GM12878 (cell line): Measurements from ENCODE around the gene UNK. TPM values are rescaled to one million over a fixed set of nuclear protein-coding genes. Genes with fewer than 3 reads are reported as not detected.
A peak's percentile ranks its signal among the peaks of the same experiment; 100 is the strongest.

ENCODE experiments used
- ASH2L ChIP-seq: fragments of 300-600, 200-600 bp; sonication (generic); IDR thresholded peaks from 2 replicates; pipeline ENCODE4 v1.6.1; 2017; ENCODE audit warnings: low read depth, mild to moderate bottlenecking, borderline replicate concordance
- ATF7 ChIP-seq: fragments of 450-650 bp; IDR thresholded peaks from 2 replicates; pipeline ENCODE4 v1.6.1; 2016; ENCODE audit warnings: low read depth, mild to moderate bottlenecking
- EP300 ChIP-seq, 2 experiments: fragments of 150-350 bp in 1 of 2; IDR thresholded peaks; 2 replicates each; pipeline ENCODE4 v1.6.1; 2011 to 2012; ENCODE audit warnings: low read depth in 2 of 2, low read length in 2 of 2, borderline replicate concordance in 1 of 2, improper control_type of control experiment in 1 of 2, inconsistent platforms in 1 of 2; ENCODE audit not compliant: control insufficient read depth in 1 of 2
- ESRRA ChIP-seq: IDR thresholded peaks from 2 replicates; pipeline ENCODE4 v1.6.1; 2012; ENCODE audit warnings: mild to moderate bottlenecking, low read length, improper control_type of control experiment
- ETV6 ChIP-seq, 2 experiments: fragments of 450-650 bp in 1 of 2; IDR thresholded peaks in 1 of 2; conservative IDR thresholded peaks in 1 of 2; 2 replicates each; pipeline ENCODE4 v1.6.1; 2014; ENCODE audit warnings: antibody characterized with exemption in 1 of 2, borderline replicate concordance in 1 of 2, low read depth in 1 of 2, mild to moderate bottlenecking in 1 of 2, moderate library complexity in 1 of 2
- HCFC1 ChIP-seq: fragments of 150-350 bp; IDR thresholded peaks from 2 replicates; pipeline ENCODE4 v1.6.1; 2014; ENCODE audit warnings: low read length
- IKZF1 ChIP-seq: fragments of 450-650 bp; conservative IDR thresholded peaks from 2 replicates; pipeline ENCODE4 v1.6.1; 2017; ENCODE audit warnings: antibody characterized with exemption, mild to moderate bottlenecking
- IRF4 ChIP-seq: IDR thresholded peaks from 2 replicates; pipeline ENCODE4 v1.6.1; 2011; ENCODE audit warnings: low read depth, low read length
- MTA3 ChIP-seq: IDR thresholded peaks from 2 replicates; pipeline ENCODE4 v1.6.1; 2012; ENCODE audit warnings: low read length, inconsistent platforms, borderline replicate concordance
- NR2C2 ChIP-seq: IDR thresholded peaks from 2 replicates; pipeline ENCODE4 v1.6.1; 2011; ENCODE audit warnings: borderline replicate concordance, low read depth; ENCODE audit not compliant: control insufficient read depth, insufficient read length
- PAX5 ChIP-seq: IDR thresholded peaks from 2 replicates; pipeline ENCODE4 v1.6.1; 2011; ENCODE audit warnings: low read depth, low read length, borderline replicate concordance
- RAD21 ChIP-seq: IDR thresholded peaks from 2 replicates; pipeline ENCODE4 v1.6.1; 2011; ENCODE audit warnings: mild to moderate bottlenecking, low read depth, low read length, moderate library complexity; ENCODE audit not compliant: insufficient read depth
- SMAD1 ChIP-seq: fragments of 450-650 bp; IDR thresholded peaks from 2 replicates; pipeline ENCODE4 v1.6.1; 2018; ENCODE audit warnings: mild to moderate bottlenecking, low read depth; ENCODE audit not compliant: partially characterized antibody
- SMARCA5 ChIP-seq: fragments of 450-650 bp; IDR thresholded peaks from 2 replicates; pipeline ENCODE4 v1.6.1; 2017; ENCODE audit warnings: mild to moderate bottlenecking
- SP1 ChIP-seq: IDR thresholded peaks from one replicate; pipeline ENCODE4 v1.6.1; 2011; ENCODE audit warnings: low read depth, low read length
- SREBF2 ChIP-seq: IDR thresholded peaks from 2 replicates; pipeline ENCODE4 v1.6.1; 2012; ENCODE audit warnings: mild to moderate bottlenecking, low read length
- TARDBP ChIP-seq: IDR thresholded peaks from 2 replicates; pipeline ENCODE4 v1.6.1; 2016; ENCODE audit warnings: borderline replicate concordance
- TCF3 ChIP-seq: IDR thresholded peaks from 2 replicates; pipeline ENCODE4 v1.6.1; 2012; ENCODE audit warnings: low read depth, mild to moderate bottlenecking, low read length, borderline replicate concordance; ENCODE audit not compliant: insufficient read depth
- WRNIP1 ChIP-seq: IDR thresholded peaks from 2 replicates; pipeline ENCODE4 v1.6.1; 2011; ENCODE audit warnings: low read depth, low read length, improper control_type of control experiment, borderline replicate concordance
- YY1 ChIP-seq: IDR thresholded peaks from 2 replicates; pipeline ENCODE4 v1.6.1; 2011; ENCODE audit warnings: low read depth, mild to moderate bottlenecking, low read length
- ZNF384 ChIP-seq: IDR thresholded peaks from 2 replicates; pipeline ENCODE4 v1.6.1; 2012; ENCODE audit warnings: low read depth, mild to moderate bottlenecking, low read length, improper control_type of control experiment, borderline replicate concordance
- ZZZ3 ChIP-seq: IDR thresholded peaks from 2 replicates; pipeline ENCODE4 v1.6.1; 2011; ENCODE audit warnings: low read depth; ENCODE audit not compliant: control insufficient read depth, insufficient read length
- polyA plus RNA-seq, 11 experiments: library from polyadenylated mRNA; depleted of rRNA in 4 of 11; unstranded in 6 of 11; stranded (reverse) in 5 of 11; fragments of >200 nt; fragmentation: Nextera tagmentation in 4 of 11; fragmentation: Illumina TruSeq in 1 of 11; extraction: Ambion mirVana in 4 of 11; extraction: Trizol in 1 of 11; gene quantifications; 1 replicate in 1 of 11; 2 replicates in 10 of 11; pipeline versions ENCODE4 v1.2.1 to v1.2.3, GENCODE V29; 2011 to 2016; ENCODE audit warnings: inconsistent platforms in 2 of 11, missing spikeins in 2 of 11, low read depth in 1 of 11
- total RNA-seq, 4 experiments: library from RNA; depleted of rRNA in 3 of 4; stranded (reverse); fragments of >200 nt in 3 of 4; fragmentation: Illumina TruSeq in 1 of 4; extraction: Trizol in 1 of 4; gene quantifications; 2 replicates each; pipeline versions ENCODE4 v1.2.1 to v1.2.3, GENCODE V29; 2013 to 2021
- TF ChIP-seq, protein P1 (sequence below): IDR thresholded peaks from 2 replicates; pipeline ENCODE4 v1.6.1; 2012; ENCODE audit warnings: mild to moderate bottlenecking, low read depth, low read length
- TF ChIP-seq, protein P2 (sequence below): IDR thresholded peaks from 2 replicates; pipeline ENCODE4 v1.6.1; 2012; ENCODE audit warnings: low read depth, low read length, improper control_type of control experiment
- TF ChIP-seq, protein P3 (sequence below): IDR thresholded peaks from 2 replicates; pipeline ENCODE4 v1.6.1; 2011; ENCODE audit warnings: borderline replicate concordance, low read depth, mild to moderate bottlenecking, moderate library complexity, mixed read lengths, low read length; ENCODE audit not compliant: insufficient read depth; ENCODE audit errors: extremely low read length
- TF ChIP-seq, protein P4 (sequence below): fragments of 450-650 bp; IDR thresholded peaks from 2 replicates; pipeline ENCODE4 v1.6.1; 2016; ENCODE audit warnings: mild to moderate bottlenecking

UNK gene
- total and polyA plus RNA-seq, 10 of the 15 experiments (the other 5 are each of a cell fraction or from before 2014, with no cell fraction given) = 8.9 to 34.5 (median 27.3) TPM

DNA sequence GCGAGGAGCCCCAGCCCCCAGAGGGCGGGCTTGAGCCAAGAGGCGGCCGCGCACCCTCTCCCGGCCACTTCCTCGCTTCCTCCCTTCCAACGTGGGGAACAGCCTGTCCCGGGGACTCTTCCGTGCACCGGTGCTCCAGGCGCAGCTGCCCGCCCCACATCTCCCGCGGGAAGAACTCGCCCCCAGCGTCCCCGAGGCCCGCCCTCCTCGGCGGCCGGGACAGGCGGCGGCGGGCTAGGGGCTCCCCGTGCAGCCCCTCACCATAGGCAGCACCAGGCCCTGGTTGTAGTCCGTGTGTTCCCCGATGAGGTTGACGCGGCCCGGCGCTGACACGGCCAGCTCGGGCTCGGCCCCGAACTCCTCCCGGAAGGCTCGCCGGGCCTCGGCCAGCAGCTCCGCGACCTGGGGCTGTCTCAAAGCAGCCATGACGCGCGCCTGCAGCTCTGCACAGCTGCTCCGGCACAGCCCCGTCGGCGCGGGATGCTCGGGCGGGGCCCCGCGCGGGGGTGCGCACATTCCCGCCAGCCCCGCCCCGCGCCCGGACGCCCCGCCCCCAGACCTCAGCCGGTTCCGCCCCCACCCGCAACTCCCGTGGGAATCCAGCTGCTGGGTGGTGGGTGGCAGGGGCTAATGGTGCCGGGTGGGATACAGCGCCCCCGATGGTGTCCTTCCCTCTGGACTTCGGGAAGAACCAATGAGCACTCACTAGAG is 19.7 kb upstream of the UNK start, which contains the start of gene GALK1 (continued):
- TF ChIP-seq, protein P1, sequence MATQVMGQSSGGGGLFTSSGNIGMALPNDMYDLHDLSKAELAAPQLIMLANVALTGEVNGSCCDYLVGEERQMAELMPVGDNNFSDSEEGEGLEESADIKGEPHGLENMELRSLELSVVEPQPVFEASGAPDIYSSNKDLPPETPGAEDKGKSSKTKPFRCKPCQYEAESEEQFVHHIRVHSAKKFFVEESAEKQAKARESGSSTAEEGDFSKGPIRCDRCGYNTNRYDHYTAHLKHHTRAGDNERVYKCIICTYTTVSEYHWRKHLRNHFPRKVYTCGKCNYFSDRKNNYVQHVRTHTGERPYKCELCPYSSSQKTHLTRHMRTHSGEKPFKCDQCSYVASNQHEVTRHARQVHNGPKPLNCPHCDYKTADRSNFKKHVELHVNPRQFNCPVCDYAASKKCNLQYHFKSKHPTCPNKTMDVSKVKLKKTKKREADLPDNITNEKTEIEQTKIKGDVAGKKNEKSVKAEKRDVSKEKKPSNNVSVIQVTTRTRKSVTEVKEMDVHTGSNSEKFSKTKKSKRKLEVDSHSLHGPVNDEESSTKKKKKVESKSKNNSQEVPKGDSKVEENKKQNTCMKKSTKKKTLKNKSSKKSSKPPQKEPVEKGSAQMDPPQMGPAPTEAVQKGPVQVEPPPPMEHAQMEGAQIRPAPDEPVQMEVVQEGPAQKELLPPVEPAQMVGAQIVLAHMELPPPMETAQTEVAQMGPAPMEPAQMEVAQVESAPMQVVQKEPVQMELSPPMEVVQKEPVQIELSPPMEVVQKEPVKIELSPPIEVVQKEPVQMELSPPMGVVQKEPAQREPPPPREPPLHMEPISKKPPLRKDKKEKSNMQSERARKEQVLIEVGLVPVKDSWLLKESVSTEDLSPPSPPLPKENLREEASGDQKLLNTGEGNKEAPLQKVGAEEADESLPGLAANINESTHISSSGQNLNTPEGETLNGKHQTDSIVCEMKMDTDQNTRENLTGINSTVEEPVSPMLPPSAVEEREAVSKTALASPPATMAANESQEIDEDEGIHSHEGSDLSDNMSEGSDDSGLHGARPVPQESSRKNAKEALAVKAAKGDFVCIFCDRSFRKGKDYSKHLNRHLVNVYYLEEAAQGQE = no peak
- 0 out of 2 replicates have a peak, but pooled peaks have one; percentile 79 for TF ChIP-seq SMARCA5
- TF ChIP-seq YY1 = peak; percentile 68
- no peak for TF ChIP-seq EP300 (IDR thresholded peaks at IDR 0.05; ENCODE audit: borderline replicate concordance in 1 of 2, control insufficient read depth in 1 of 2, low read depth in 2 of 2, low read length in 2 of 2)
- TF ChIP-seq, protein P2, sequence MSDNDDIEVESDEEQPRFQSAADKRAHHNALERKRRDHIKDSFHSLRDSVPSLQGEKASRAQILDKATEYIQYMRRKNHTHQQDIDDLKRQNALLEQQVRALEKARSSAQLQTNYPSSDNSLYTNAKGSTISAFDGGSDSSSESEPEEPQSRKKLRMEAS = 0 out of 2 replicates have a peak, but pooled peaks have one; percentile 34
- TF ChIP-seq PAX5 = no peak
- peak; percentile 49 for TF ChIP-seq RAD21
- TF ChIP-seq HCFC1 = no peak
- no peak for TF ChIP-seq SP1
- no peak for TF ChIP-seq ATF7
- TF ChIP-seq TCF3 = 0 out of 2 replicates have a peak, but pooled peaks have one; percentile 51
- no peak for TF ChIP-seq SREBF2
- TF ChIP-seq, protein P3, sequence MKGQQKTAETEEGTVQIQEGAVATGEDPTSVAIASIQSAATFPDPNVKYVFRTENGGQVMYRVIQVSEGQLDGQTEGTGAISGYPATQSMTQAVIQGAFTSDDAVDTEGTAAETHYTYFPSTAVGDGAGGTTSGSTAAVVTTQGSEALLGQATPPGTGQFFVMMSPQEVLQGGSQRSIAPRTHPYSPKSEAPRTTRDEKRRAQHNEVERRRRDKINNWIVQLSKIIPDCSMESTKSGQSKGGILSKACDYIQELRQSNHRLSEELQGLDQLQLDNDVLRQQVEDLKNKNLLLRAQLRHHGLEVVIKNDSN = no peak
- TF ChIP-seq NR2C2 = no peak
- no peak for TF ChIP-seq SMAD1
- TF ChIP-seq, protein P4, sequence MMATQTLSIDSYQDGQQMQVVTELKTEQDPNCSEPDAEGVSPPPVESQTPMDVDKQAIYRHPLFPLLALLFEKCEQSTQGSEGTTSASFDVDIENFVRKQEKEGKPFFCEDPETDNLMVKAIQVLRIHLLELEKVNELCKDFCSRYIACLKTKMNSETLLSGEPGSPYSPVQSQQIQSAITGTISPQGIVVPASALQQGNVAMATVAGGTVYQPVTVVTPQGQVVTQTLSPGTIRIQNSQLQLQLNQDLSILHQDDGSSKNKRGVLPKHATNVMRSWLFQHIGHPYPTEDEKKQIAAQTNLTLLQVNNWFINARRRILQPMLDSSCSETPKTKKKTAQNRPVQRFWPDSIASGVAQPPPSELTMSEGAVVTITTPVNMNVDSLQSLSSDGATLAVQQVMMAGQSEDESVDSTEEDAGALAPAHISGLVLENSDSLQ = no peak
- TF ChIP-seq ETV6 (conservative IDR thresholded peaks at IDR 0.05 in 1 of 2, IDR thresholded peaks at IDR 0.05 in 1 of 2; ENCODE audit: borderline replicate concordance in 1 of 2, low read depth in 1 of 2) = no peak
- TF ChIP-seq IRF4 = 0 out of 2 replicates have a peak, but pooled peaks have one; percentile 23
- no peak for TF ChIP-seq ESRRA
- TF ChIP-seq ZNF384 = no peak; the same call in 1 of the 2 replicates
- no peak for TF ChIP-seq WRNIP1
- no peak for TF ChIP-seq ZZZ3
- no peak for TF ChIP-seq ASH2L
- TF ChIP-seq MTA3 = no peak
- no peak for TF ChIP-seq TARDBP
- TF ChIP-seq IKZF1 = peak; percentile 91
